Cortex of kidney (tissue), 1 donor: Measurements from ENCODE around the gene WWTR1.

Experiments
- DNase-seq: peaks from one replicate; lab custom pipeline; 2025; lab: John Stamatoyannopoulos, UW

WWTR1 gene

GRCh38 chr3:149623824-149624223 lies 34.0 kb downstream of the WWTR1 start:
- DNase-seq = no peak

GRCh38 chr3:149621218-149622005 lies 36.4 kb downstream of the WWTR1 start:
- DNase-seq = no peak

GRCh38 chr3:149620291-149621020 lies 37.4 kb downstream of the WWTR1 start:
- DNase-seq = no peak

GRCh38 chr3:149619136-149619535 lies 38.7 kb downstream of the WWTR1 start:
- DNase-seq = no peak

- DNase-seq = no peak
Measured at GRCh38 chr3:149618151-149619123, 39.4 kb downstream of the WWTR1 start.

GRCh38 chr3:149615731-149616221 lies 42.0 kb downstream of the WWTR1 start:
- DNase-seq = no peak

GRCh38 chr3:149613988-149614387 lies 43.8 kb downstream of the WWTR1 start:
- no peak for DNase-seq

GRCh38 chr3:149612456-149612855 lies 45.4 kb downstream of the WWTR1 start:
- no peak for DNase-seq

- DNase-seq = no peak
Measured at GRCh38 chr3:149611149-149611548, 46.7 kb downstream of the WWTR1 start.

GRCh38 chr3:149610351-149611105 lies 47.3 kb downstream of the WWTR1 start:
- no peak for DNase-seq

- no peak for DNase-seq
Measured at GRCh38 chr3:149609595-149609994, 48.2 kb downstream of the WWTR1 start.

GRCh38 chr3:149608987-149609386 lies 48.8 kb downstream of the WWTR1 start:
- no peak for DNase-seq

GRCh38 chr3:149605902-149606301 lies 51.9 kb downstream of the WWTR1 start:
- DNase-seq = no peak

- no peak for DNase-seq
Measured at GRCh38 chr3:149604125-149604875, 53.5 kb downstream of the WWTR1 start.

- DNase-seq = no peak
Measured at GRCh38 chr3:149603126-149604074, 54.4 kb downstream of the WWTR1 start.

GRCh38 chr3:149600634-149601033 lies 57.2 kb downstream of the WWTR1 start:
- no peak for DNase-seq

- no peak for DNase-seq
Measured at GRCh38 chr3:149599236-149599635, 58.6 kb downstream of the WWTR1 start.

- no peak for DNase-seq
Measured at GRCh38 chr3:149596134-149596770, 61.6 kb downstream of the WWTR1 start.
